Measurements from ENCODE around the gene KCNK6. TPM values are rescaled to one million over a fixed set of nuclear protein-coding genes. Genes with fewer than 3 reads are reported as not detected.

KCNK6 gene
- total and polyA plus RNA-seq, 7 donors, result 0.21 to 0.69 (median 0.54) TPM

DNA sequence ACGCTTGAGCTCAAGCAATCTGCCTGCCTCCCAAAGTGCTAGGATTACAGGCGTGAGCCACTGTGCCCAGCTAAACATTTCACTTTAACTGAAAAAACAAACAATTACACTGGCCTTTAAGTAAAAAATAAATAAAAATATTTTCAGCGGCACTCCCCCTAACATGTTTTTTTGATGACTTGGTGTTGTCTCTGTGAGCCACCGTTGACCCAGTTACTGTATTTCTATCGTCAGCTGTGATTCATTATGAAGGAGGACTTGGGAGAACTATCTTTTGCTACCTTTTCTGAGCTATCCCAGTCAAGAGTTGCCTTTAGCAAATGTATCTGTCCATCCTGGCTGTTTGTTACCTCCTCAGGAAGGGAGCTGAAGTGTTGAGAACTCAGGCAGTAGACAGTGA, 34.1 kb upstream of the KCNK6 start:
- TF ChIP-seq, protein P1, sequence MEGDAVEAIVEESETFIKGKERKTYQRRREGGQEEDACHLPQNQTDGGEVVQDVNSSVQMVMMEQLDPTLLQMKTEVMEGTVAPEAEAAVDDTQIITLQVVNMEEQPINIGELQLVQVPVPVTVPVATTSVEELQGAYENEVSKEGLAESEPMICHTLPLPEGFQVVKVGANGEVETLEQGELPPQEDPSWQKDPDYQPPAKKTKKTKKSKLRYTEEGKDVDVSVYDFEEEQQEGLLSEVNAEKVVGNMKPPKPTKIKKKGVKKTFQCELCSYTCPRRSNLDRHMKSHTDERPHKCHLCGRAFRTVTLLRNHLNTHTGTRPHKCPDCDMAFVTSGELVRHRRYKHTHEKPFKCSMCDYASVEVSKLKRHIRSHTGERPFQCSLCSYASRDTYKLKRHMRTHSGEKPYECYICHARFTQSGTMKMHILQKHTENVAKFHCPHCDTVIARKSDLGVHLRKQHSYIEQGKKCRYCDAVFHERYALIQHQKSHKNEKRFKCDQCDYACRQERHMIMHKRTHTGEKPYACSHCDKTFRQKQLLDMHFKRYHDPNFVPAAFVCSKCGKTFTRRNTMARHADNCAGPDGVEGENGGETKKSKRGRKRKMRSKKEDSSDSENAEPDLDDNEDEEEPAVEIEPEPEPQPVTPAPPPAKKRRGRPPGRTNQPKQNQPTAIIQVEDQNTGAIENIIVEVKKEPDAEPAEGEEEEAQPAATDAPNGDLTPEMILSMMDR (IDR thresholded peaks at IDR 0.05), result no peak
- no peak overlapping the region for H3K27ac ChIP-seq
- no peak for ATAC-seq
- intact Hi-C loops (cut with DNase I), result no loop called here
- WGBS, 3 donors, result 86 to 91% (median 88%) methylated on average over 5 of the region's 5 CpGs
- no peaks in the 10 kb centered on the region for H3K9me3 ChIP-seq
- H3K4me3 ChIP-seq, result no peak overlapping the region
- peaks cover 0 to 4% (median 0%) of the 10 kb centered on the region in 3 donors for H3K27me3 ChIP-seq (ENCODE audit: insufficient read depth in 3 of 3, low read length in 2 of 3)
- no peak for DNase-seq
- no peaks in the 10 kb centered on the region for H3K4me1 ChIP-seq
- no peaks in the 10 kb centered on the region for H3K36me3 ChIP-seq (ENCODE audit: insufficient read depth in 1 of 2, low read depth in 1 of 2)

DNA sequence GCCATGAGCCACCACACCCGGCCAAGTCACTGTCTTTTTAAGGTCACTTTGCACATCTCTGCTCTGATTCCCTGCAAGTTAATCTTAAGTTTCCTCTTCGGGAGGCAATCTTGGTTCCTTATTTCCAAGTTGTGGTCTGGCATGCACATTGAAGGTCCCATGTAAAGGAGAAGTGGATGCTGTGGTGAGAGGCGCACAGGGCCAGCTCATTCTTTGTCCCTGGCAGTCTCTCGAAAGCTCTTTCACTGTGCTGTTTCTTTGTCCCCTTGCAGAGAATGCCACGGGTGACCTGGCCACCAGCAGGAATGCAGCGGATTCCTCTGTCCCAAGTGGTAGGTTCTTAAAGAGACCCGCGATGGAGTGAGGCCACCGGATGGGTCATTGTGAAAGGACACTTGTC, 32.0 kb upstream of the KCNK6 start:
- no peak for DNase-seq
- TF ChIP-seq, protein P1 (IDR thresholded peaks at IDR 0.05), result no peak
- H3K27me3 ChIP-seq (ENCODE audit: insufficient read depth in 3 of 3, low read length in 2 of 3), result peaks cover 0 to 4% (median 0%) of the 10 kb centered on the region in 3 donors
- H3K4me1 ChIP-seq, result no peaks in the 10 kb centered on the region
- no peaks in the 10 kb centered on the region for H3K9me3 ChIP-seq
- WGBS, 3 donors, result 53 to 75% (median 67%) methylated on average over 9 of the region's 9 CpGs
- no peak for ATAC-seq
- intact Hi-C loops (cut with DNase I), result no loop called here
- H3K36me3 ChIP-seq (ENCODE audit: insufficient read depth in 1 of 2, low read depth in 1 of 2), result no peaks in the 10 kb centered on the region
- H3K27ac ChIP-seq, result no peak overlapping the region
- H3K4me3 ChIP-seq, result no peak overlapping the region

GRCh38 chr19:38288123-38288855, 31.4 kb upstream of the KCNK6 start:
- no peak for DNase-seq
- no peak for ATAC-seq
- no peaks in the 10 kb centered on the region for H3K4me1 ChIP-seq
- no peak overlapping the region for H3K4me3 ChIP-seq
- no peaks in the 10 kb centered on the region for H3K36me3 ChIP-seq (ENCODE audit: insufficient read depth in 1 of 2, low read depth in 1 of 2)
- no peaks in the 10 kb centered on the region for H3K9me3 ChIP-seq
- intact Hi-C loops (cut with DNase I), result no loop called here
- TF ChIP-seq, protein P1 (IDR thresholded peaks at IDR 0.05), result no peak
- WGBS, 3 donors, result 56 to 58% (median 57%) methylated on average over 16 of the region's 16 CpGs
- H3K27me3 ChIP-seq (ENCODE audit: insufficient read depth in 3 of 3, low read length in 2 of 3), result peaks cover 0 to 4% (median 0%) of the 10 kb centered on the region in 3 donors
- H3K27ac ChIP-seq, result no peak overlapping the region

DNA sequence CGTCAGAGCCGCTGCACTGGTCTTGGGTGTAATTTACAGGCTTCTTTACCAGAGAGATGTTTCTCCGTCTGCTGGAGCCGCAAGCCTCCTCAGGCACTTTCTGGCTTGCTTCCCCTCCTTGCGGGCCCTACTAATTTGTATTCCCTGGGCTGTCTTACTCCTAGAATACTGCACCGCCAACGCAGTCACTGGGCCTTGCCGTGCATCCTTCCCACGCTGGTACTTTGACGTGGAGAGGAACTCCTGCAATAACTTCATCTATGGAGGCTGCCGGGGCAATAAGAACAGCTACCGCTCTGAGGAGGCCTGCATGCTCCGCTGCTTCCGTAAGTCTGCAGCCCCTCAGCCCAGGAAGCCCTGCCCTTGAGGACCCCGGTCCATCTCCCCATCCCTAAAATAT, 29.7 kb upstream of the KCNK6 start:
- no peak overlapping the region for H3K4me3 ChIP-seq
- no peaks in the 10 kb centered on the region for H3K4me1 ChIP-seq
- DNase-seq, result no peak
- peaks cover 0 to 4% (median 0%) of the 10 kb centered on the region in 3 donors for H3K27me3 ChIP-seq (ENCODE audit: insufficient read depth in 3 of 3, low read length in 2 of 3)
- TF ChIP-seq, protein P1 (IDR thresholded peaks at IDR 0.05), result no peak
- intact Hi-C loops (cut with DNase I), result no loop called here
- no peaks in the 10 kb centered on the region for H3K36me3 ChIP-seq (ENCODE audit: insufficient read depth in 1 of 2, low read depth in 1 of 2)
- no peaks in the 10 kb centered on the region for H3K9me3 ChIP-seq
- 94 to 95% (median 95%) methylated on average over 15 of the region's 15 CpGs for WGBS, 3 donors
- no peak for ATAC-seq
- no peak overlapping the region for H3K27ac ChIP-seq

All from psoas muscle (tissue), 8 donors.